Muscle of arm (tissue), 12 donors: ENCODE data around the gene RAD23B. TPM values are rescaled to one million over a fixed set of nuclear protein-coding genes. Genes with fewer than 3 reads are reported as not detected.
A peak's percentile ranks its signal among the peaks of the same experiment; 100 is the strongest.

Experiments
- DNase-seq: peaks from one replicate; pipeline ENCODE4 v3.0.0-alpha.2; 2013
- polyA plus RNA-seq, 12 donors: library from polyadenylated mRNA; unstranded; fragments of 120-200 nt; gene quantifications; one replicate each; pipeline ENCODE4 v1.2.1, GENCODE V29; 2013; ENCODE audit not compliant: insufficient read length in 12 of 12

The RAD23B gene
- polyA plus RNA-seq, 12 donors: 124 to 150 (median 137) TPM; not detected in 1

DNA sequence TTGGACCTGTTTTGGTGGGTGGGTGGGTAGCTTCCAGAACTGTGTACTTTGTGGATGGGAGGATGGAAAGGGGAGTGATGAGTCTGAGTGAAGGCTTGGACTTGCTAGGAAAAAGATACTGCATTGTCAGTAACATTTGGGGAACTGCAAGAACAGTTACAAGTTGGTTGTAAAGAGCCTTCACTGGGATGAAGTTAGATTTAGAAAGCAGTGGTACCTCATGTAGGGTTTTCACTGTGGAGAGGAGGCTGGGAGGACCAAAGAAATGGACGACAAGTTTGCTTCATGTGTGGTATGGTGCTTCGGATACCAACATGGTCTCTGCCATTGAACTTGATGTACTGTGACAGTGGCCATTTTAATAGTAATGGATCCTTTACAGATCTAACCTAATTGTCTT, 50.3 kb downstream of the RAD23B start:
- DNase-seq: no peak

GRCh38 chr9:107334103-107334776, 51.2 kb downstream of the RAD23B start:
- DNase-seq: no peak

DNA sequence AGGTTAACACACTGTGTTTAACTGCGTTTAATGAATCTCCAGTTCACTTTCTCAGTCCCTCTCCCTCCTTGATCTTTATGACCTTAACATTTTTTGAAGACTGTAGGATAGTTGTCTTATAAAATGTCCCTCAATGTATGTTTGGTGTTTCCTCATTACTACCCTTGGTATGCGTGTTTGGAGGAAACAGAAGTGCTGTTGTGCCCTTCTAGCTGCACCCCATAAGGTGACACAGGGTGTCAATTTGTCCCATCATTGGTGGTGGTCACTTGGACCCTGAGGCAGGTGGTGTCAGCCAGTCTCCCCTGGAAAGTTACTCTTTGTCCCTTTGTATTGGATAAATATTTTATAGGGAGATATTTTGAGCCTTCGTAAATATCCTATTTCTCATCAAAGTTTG, 52.3 kb downstream of the RAD23B start:
- no peak for DNase-seq

DNA sequence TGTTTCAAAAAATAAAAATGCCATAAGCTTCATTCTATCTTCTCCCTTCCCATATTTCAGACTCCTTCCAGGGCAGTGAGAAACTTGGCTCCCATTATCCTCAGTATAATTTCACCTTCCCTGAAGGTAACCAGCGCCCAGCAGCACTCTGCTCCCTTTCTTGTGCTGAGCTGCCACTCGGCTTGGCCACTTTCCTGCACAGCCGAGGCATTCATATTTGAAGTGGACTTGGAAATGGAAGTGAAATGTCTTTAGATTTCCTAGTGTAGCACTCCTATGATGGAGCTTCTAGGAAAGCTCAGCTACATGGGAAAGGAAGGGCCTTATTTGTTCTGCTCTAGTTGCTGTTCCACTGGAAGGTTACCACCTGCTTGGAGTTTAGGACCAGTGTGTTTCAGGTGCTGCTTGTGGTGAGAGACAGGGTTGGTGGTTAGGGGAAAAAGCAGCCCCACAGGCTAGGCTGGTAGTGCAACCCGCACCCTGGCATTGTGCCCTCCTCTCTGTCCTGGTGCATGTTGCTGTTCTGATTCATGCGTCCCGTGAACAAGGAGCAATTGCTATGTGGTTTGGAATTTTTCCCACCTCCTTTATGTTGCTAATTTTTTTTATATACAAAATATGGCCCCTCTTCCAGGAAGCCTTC, 53.8 kb downstream of the RAD23B start:
- DNase-seq: no peak

DNA sequence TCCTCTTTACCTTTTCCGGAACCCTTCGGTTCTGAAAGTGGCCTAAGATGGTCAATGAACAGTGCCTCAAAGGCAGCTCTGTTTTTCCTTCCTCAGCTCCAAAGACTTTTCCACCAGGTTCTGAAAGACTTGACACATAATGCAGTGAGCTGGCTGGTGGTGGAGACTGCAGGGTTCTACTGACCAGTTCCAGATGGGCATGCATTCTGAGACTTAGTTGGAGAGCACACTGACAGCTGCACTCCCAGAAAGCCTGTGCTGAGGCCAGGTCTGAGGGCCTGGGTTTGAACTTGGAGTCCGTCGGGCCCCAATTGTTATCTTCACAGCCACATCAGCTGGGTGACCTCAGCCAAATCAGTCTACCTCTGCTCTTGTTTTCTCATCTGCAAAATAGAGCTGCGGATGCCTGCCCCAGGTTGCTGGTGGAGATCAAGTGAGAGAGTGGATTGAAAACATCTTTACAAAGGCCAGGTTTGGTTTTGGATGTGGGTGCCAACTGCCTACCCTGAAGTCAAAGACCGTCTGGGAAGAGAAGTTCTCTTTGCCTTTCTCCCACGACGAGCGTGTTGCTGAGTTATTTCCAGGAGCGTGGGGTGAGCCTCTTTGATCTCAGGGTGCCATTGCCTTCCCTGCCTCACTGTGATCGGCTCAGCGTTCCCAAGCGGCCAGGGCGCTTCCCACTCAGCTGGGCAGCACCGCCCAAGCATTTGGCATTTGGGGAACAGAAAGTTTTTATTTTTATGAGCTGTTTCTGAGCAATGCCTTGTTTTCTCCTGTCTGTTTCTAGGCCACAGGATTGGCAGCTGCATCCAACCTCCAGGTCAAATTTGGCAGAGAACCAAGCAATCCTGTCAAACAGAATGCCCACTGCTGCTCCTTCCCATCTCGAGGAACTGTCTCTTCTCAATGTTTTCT, 54.9 kb downstream of the RAD23B start:
- no peak for DNase-seq

GRCh38 chr9:107338911-107339659, 56.0 kb downstream of the RAD23B start:
- DNase-seq: no peak

- DNase-seq: peak; percentile 29
Measured at GRCh38 chr9:107340920-107341632, 58.0 kb downstream of the RAD23B start.

DNA sequence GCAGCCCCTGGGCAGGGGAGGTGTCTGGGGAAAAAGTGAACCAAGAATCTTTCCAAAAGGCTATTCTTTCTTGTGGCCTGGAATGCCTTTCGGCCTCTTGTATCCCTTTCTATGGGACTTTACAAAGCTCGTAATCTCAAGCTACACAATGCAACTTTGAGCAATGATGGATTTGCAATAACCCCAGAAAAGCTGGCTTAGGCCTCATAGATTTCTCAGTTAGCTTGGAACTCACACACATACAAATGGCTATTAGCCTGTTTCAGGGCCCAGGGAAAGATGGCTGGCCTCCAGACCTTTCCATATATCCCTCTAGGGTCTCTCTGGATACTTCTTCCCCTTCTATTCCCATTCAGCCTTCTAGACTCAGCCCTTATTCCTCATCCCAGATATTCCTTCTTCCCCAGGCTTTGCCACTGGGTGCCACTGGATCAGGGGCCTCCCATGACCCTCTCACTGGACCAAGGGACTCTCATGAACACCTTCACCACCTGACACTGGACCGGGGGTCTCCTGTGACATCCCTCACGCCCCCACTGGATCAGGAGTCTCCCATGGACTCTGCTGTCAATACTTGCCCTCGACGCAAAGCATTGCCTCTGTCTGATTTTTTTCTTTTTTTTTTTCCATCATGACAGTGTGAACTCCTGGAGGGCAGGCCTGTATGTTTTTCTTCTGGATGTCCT, 59.5 kb downstream of the RAD23B start:
- DNase-seq: peak; percentile 31

DNA sequence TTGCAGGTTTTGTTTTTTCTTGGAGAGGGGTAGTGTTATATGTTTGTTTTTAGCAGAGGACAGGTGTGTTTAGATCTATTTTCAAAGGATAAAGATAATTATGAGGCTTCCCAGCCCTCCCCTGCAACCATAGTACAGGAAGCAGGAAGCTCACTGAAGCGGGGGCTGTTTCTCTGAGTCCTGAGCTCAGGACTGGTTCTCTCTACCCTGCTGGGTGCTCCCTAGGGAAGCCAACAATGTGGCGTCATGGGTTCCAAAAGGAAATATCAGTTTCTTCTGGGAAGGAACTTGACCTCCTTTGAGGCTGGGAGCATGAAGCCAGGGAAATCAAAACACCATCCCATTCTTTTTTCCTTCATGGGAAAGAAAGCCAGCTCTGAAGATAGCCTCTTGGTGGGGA, 62.2 kb downstream of the RAD23B start:
- DNase-seq: no peak

- DNase-seq: no peak
Measured at GRCh38 chr9:107348836-107349235, 65.8 kb downstream of the RAD23B start.

DNA sequence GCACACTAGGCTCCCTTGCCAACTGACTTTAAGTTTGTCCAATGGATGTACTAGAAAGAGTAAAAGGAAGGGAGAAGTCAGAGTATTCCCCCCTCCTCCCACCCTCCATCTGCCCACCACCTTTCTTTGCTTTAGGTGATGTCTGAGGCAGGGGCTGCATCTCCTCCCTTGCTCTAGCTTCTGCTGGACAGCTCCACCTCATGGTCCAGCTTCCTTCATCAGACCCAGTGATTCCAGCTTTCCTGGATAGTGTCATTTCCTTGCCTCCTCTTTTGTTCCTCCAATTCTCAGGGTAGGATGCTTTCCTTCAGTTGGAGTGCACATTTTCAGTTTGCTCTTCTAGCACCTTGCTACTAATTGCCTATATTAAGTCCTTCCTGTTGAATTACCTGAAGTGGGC, 67.4 kb downstream of the RAD23B start:
- DNase-seq: no peak

DNA sequence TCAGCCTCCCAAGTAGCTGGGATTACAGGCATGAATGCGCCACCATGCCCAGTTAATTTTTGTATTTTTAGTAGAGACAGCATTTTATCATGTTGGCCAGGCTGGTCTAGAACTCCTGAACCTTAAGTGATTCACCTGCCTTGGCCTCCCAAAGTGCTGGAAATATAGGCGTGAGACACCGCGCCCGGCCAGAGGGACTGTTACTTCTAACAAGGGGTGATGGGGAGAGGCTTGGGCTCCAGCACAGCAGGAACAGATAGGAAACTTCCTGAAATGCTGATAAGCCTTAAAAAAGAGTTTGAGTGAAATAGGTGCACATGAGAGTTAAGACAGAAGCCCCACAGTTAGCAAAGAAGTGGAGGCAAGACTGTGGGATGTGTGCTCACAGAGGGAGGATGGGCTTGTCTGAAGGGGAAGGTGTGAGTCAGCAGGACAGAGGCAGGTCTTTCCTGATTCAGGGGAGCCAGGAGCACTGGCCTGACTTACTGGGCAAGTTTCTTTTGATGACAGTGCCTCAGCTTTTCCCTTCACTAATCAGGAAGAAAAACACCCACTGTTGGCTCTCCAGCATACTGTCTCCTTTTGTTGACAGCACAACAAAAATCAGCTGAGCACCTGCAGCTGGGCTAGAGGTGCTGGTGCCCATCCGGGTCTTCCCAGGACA, 68.4 kb downstream of the RAD23B start:
- no peak for DNase-seq

- no peak for DNase-seq
Measured at GRCh38 chr9:107355394-107355793, 72.3 kb downstream of the RAD23B start.

DNA sequence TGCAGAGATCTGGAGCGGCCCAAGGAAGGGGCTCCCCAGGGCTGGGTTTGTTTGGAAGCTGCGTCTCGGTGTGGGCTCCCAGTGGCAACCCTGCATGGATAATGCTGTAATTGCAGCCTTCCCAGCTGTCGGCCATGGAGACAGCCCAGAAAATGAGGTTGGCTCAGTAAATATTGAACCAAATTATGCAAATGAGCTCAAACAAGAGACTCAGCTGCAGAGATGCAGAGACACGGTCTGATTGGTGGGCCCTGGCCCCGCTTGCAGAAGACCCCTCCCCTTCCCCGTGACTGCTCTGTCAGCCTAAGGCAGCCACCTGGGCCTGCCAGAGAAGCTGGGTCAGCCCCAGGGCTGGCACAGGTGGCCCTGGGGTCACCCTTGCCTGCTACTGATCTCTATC, 75.9 kb downstream of the RAD23B start:
- no peak for DNase-seq

DNA sequence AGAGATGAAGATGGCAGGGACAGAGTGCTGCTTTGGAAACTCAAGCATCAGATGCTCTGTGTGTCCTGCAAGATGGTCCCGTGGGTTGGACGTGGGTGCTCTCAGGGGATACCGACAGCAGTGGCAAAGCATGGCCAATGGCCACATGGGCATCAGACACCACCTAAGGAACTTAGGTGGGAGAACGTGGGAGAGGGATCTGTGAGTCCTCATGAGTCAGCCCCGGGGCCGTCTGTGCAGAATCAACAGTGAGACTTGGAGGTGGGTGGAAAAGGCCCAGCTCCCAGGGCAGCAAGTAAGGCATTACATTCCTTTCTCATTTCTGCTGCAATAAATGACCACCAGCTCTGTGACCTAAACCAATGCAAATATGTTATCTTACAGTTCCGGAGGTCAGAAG, 77.0 kb downstream of the RAD23B start:
- DNase-seq: no peak

- no peak for DNase-seq
Measured at GRCh38 chr9:107361816-107362215, 78.7 kb downstream of the RAD23B start.

- no peak for DNase-seq
Measured at GRCh38 chr9:107363516-107364152, 80.6 kb downstream of the RAD23B start.

DNA sequence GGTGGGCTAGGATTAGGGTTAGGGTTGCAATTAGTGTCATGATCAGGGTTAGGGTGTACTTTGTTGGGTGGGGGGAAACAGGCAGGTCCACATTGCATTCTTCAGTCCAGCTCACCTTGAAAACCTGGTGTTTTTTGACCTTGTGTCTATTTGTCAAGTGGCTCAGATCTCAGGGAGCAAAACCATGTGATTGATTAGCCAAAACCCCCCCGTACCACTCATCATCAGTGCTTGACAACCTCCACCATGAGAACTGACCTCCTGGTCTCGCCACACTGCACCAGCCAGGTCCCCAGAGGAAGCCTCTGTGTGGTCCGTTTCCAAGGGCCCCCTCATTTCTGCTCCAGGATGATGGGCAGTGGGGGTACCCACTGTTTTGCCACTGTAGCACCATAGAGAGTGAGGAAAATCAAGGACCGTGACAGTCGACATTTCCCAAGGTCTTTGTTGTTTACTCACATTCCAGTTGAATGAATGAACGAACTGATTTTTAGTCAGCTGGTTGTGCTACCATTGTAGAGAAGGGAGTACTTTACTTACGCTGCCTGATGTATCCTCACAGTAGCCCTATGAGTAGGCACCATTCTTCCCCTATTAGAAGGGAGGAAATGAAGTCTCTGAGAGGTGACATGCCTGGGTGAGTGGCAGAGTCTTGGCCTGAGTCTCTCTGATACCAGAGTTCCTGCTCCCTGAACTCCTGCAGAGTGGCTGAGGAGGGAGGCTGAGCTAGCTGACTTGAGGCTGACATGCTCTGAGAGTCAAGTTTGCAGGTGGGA, 84.8 kb downstream of the RAD23B start:
- no peak for DNase-seq

GRCh38 chr9:107368696-107369095, 85.6 kb downstream of the RAD23B start:
- no peak for DNase-seq
